RWPE2 (cell line): ENCODE results near the gene MAP3K4.

Experiments used
- ATAC-seq: fragments of 200-7000 bp; cut with Tn5 transposase; 3 replicates; pipeline ENCODE4 v1.9.1; 2021; ENCODE audit warnings: low read depth
- DNase-seq: peaks from one replicate; pipeline ENCODE4 v3.0.0-alpha.2; 2020; ENCODE audit warnings: low spot score
- H3K27ac ChIP-seq: fragments of 450-650 bp; 2 replicates; pipeline ENCODE4 v1.5.1; 2017; ENCODE audit warnings: mild to moderate bottlenecking; ENCODE audit not compliant: poor library complexity, severe bottlenecking
- H3K27me3 ChIP-seq: fragments of 250-450 bp; sonication (Bioruptor Pico); 2 replicates; pipeline ENCODE4 v1.5.1; 2021; ENCODE audit warnings: mild to moderate bottlenecking, moderate library complexity; ENCODE audit not compliant: insufficient read depth, poor library complexity, severe bottlenecking
- H3K36me3 ChIP-seq: fragments of 250-450 bp; sonication (Bioruptor Pico); 2 replicates; pipeline ENCODE4 v1.5.1; 2020; ENCODE audit warnings: low read depth, mild to moderate bottlenecking, moderate library complexity
- H3K4me1 ChIP-seq: fragments of 250-450 bp; sonication (Bioruptor Pico); 2 replicates; pipeline ENCODE4 v1.5.1; 2021; ENCODE audit warnings: mild to moderate bottlenecking, moderate library complexity; ENCODE audit not compliant: insufficient read depth, poor library complexity, severe bottlenecking
- H3K4me3 ChIP-seq: fragments of 250-450 bp; sonication (Bioruptor Pico); 2 replicates; pipeline ENCODE4 v1.5.1; 2021; ENCODE audit warnings: mild to moderate bottlenecking, moderate library complexity; ENCODE audit not compliant: severe bottlenecking
- H3K9me3 ChIP-seq: fragments of 250-450 bp; sonication (Bioruptor Pico); 2 replicates; pipeline ENCODE4 v1.5.1; 2021; ENCODE audit warnings: mild to moderate bottlenecking, moderate library complexity; ENCODE audit not compliant: severe bottlenecking
- TF ChIP-seq, protein P1 (sequence below): fragments of 450-650 bp; IDR thresholded peaks from one replicate; pipeline ENCODE4 v1.5.1; 2017; ENCODE audit warnings: mild to moderate bottlenecking, moderate library complexity; ENCODE audit not compliant: poor library complexity, severe bottlenecking

The MAP3K4 gene

DNA sequence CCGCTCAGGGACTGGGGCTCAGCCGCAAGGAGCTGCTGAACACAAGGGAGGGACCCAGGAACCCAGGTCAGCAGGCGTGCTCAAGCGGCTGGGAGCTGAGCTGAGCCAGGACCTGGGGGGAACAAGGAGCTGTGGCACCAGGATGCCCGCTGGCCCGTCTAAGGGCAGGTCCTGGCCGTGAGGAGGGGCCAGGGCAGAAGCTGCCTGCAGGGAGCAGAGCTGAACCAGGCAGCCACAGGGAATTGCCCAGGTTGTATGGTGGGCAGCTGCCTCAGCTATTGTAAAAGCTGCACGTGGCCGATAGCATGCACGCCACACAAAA lies 148.9 kb downstream of the MAP3K4 start:
- DNase-seq (no peak), ATAC-seq (no peak)
- no peak overlapping the region for H3K27ac ChIP-seq
- no peaks in the 10 kb centered on the region for H3K36me3 ChIP-seq
- H3K9me3 ChIP-seq: no peaks in the 10 kb centered on the region
- H3K27me3 ChIP-seq: no peaks in the 10 kb centered on the region
- peaks cover 3% of the 10 kb centered on the region for H3K4me1 ChIP-seq
- H3K4me3 ChIP-seq: no peak overlapping the region
- TF ChIP-seq, protein P1, sequence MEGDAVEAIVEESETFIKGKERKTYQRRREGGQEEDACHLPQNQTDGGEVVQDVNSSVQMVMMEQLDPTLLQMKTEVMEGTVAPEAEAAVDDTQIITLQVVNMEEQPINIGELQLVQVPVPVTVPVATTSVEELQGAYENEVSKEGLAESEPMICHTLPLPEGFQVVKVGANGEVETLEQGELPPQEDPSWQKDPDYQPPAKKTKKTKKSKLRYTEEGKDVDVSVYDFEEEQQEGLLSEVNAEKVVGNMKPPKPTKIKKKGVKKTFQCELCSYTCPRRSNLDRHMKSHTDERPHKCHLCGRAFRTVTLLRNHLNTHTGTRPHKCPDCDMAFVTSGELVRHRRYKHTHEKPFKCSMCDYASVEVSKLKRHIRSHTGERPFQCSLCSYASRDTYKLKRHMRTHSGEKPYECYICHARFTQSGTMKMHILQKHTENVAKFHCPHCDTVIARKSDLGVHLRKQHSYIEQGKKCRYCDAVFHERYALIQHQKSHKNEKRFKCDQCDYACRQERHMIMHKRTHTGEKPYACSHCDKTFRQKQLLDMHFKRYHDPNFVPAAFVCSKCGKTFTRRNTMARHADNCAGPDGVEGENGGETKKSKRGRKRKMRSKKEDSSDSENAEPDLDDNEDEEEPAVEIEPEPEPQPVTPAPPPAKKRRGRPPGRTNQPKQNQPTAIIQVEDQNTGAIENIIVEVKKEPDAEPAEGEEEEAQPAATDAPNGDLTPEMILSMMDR: no peak

DNA sequence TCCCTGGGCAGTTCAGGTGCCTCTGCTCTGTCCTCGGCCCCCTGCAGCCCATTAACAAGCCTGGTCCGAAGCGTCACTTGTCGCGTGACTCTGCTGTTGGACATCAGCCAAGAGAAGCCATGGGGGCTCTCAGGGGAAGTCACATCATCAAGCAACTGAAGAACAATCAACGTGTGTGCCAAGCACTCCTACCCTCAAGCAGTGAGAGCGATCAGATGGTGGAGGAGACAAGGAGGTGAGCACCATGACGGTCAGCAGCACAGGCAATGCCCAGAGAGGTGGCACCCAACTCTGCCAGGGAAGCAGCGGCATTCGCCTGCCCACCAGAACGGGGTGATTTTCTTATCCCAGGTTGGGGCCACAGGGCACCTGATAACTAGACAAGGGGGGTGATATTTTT lies 149.6 kb downstream of the MAP3K4 start:
- Histone ChIP-seq H3K27me3 (no peaks in the 10 kb centered on the region), H3K36me3 (no peaks in the 10 kb centered on the region)
- TF ChIP-seq, protein P1: no peak

DNA sequence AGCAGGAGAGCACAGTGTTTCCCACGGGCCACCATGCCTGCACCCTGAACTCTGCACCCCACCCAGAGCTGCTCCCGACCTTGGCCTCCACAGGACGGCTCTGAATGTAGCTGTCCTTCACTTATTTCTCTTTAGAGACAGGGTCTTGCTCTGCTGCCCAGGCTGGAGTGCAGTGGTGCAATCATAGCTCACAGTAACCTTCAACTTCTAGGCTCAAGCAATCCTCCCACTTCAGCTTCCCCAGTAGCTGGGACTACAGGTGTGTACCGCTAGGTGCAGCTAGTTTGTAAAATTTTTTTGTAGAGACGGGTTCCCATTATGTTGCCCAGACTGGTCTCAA lies 151.4 kb downstream of the MAP3K4 start:
- no peaks in the 10 kb centered on the region for H3K9me3 ChIP-seq
- no peaks in the 10 kb centered on the region for H3K36me3 ChIP-seq
- TF ChIP-seq, protein P1: no peak
- no peak overlapping the region for H3K4me3 ChIP-seq
- H3K27ac ChIP-seq: no peak overlapping the region
- peaks cover 2% of the 10 kb centered on the region for H3K4me1 ChIP-seq
- H3K27me3 ChIP-seq: no peaks in the 10 kb centered on the region
- DNase-seq (no peak), ATAC-seq (no peak)

More for the DNA sequence above, 149.6 kb downstream of the MAP3K4 start:
- H3K27ac ChIP-seq: no peak overlapping the region
- H3K4me1 ChIP-seq: peaks cover 3% of the 10 kb centered on the region
- no peak overlapping the region for H3K4me3 ChIP-seq
- DNase-seq: no peak
- ATAC-seq: no peak
- H3K9me3 ChIP-seq: no peaks in the 10 kb centered on the region

DNA sequence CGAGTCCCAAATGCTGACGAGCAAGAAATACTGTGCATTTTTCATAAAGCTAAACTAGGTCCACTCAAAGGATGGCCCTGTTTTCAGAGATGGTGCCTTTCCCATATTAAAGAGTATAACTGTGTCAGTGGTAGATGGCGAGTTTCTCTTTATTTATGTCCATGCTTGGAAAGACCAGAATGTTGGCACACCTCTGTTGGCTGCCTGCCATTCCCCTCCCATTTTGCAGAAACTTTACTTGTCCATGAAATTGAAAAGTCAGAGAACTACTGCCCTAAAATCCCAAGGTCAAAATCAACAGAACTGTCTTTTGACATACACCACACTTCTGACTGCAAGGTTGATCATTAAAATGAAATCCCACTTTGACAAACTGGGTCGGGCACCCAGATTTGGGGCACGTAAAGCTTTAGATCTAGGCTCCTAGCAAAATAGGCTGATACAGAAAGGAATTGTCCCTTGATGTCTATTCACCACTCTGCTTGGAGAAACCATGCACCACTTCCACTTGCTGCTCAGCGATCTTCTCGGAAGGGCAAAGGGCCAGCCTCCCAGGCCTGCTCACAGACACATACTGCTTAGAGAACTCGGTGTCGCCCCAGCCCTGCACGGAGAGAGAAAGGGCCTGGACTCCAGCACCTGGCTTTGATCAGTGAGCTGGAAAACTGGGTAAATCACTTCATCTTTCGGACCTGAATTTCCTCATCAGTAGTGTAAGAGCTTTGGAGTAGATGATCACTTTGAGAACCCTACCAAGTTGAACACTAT lies 152.3 kb downstream of the MAP3K4 start:
- Histone ChIP-seq H3K36me3 (no peaks in the 10 kb centered on the region), H3K27ac (no peak overlapping the region), H3K4me1 (no peaks in the 10 kb centered on the region), H3K27me3 (no peaks in the 10 kb centered on the region), H3K4me3 (no peak overlapping the region), H3K9me3 (no peaks in the 10 kb centered on the region)
- TF ChIP-seq, protein P1: no peak
- ATAC-seq: no peak
- no peak for DNase-seq

DNA sequence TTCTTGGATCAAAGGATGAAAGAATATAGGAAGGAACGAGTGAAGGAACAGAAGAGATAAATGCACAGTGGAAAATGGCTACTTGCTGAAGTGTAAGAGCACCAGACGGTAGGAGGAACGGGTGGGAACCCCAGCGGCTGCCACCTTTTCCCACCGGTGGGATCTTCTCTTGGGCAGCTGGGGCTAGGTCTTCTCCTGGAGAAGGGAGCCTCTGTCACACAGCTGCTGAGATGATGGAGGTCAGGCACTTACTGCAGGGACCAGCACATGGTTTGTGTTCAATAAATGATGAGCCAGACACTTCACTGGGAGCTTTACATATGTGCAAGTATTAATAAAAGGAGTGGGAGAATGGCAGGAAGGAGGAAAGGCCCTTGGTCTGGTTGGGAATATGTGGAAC lies 158.6 kb downstream of the MAP3K4 start:
- TF ChIP-seq, protein P1: no peak
- ATAC-seq (no peak), DNase-seq (no peak)
- Histone ChIP-seq H3K27me3 (no peaks in the 10 kb centered on the region), H3K4me3 (no peak overlapping the region), H3K27ac (no peak overlapping the region), H3K9me3 (no peaks in the 10 kb centered on the region), H3K36me3 (no peaks in the 10 kb centered on the region), H3K4me1 (no peaks in the 10 kb centered on the region)
